Retina (tissue), 1 donor: ENCODE results near the gene KRTAP20-4.
A peak's percentile ranks its signal among the peaks of the same experiment; 100 is the strongest.

Experiments
- DNase-seq: peaks from one replicate; pipeline ENCODE4 v3.0.0-alpha.2; 2016

Gene KRTAP20-4

DNA sequence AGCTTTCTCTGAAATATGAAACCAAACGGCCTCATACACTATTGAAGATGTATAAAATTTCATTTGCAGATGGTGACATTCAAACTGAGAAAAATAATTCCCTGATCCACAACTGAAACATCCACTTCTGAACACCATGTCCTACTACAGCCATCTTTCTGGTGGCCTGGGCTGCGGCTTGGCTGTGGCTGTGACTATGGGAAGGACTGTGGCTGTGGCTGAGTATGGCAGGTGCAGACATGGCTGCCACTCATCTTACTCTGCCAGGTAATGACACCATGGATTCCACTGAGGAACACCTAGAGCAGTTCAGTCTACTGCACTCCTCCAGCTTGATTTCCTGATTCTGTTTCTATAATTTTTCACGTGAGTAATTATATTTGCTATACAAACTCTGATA, at the start of gene KRTAP20-4:
Gene KRTAP20-4, plus strand, starts transcription at position 106 of the 400 bp plus-strand sequence.
- DNase-seq = no peak

DNA sequence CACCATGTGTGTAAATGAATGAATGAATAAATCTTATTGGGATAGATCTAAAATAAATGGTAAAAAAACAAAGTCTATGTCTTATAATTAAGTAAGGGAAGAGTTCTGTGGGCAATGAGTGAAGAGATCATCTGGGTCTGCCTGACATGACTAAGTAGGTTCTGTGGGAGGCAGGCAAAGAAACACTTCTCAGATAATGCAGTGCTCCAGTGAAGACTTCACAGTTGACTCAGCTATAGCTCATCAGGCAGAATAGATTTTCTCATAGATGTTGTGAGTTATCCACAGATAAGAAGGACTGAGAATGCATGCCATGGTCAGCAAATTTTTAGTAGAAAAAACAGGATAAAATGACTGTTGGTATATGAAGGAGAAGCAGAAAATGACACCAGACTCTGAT, 42.7 kb upstream of the KRTAP20-4 start:
- DNase-seq = no peak

DNA sequence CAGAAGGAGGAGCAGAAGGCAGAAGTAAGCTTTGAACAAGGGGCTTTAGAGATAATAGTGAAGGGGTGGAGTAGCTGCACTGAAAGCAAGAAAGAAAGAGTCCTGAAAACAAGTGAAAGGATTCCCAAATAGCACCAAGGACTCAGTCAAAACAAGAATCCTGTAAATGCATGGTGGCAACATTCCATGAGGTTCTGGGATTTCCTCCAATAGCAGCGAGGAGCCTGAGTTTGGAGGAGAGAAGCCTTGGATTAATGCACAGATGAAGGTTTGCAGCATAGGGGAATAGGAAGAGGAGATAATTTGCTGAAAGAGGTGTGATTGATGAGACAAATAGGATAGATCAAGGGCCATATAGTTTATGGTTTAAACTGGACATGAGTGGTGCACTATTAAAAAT, 41.1 kb upstream of the KRTAP20-4 start:
- DNase-seq = no peak

DNA sequence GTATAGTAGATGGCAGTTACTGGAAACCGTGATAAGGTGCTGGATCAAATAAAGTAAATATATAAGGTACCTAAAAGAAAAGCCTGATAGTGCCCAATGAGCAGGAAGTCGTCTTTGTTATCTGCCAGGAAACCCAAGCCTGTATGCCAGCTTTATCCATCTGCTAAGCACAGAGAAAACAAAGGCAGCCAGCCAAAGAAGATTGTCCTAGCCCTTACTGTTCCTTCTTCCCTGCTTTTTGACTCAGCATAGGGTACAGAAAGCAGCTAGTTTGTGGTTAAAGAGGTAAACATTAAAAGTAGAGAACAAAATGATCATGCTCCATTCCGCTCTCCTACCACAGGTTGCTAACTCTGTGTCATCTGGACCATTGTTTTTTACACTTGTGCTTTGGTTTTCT, 40.3 kb upstream of the KRTAP20-4 start:
- DNase-seq = no peak

GRCh38 chr21:30582870-30583269, 37.6 kb upstream of the KRTAP20-4 start:
- DNase-seq = peak; percentile 7

- DNase-seq = no peak
Measured at GRCh38 chr21:30590297-30590696, 30.1 kb upstream of the KRTAP20-4 start, which contains the start of gene KRTAP22-2. TSS of gene KRTAP22-2 (minus strand) at chr21:30590397.

GRCh38 chr21:30592140-30592539, 28.3 kb upstream of the KRTAP20-4 start, which contains the start of gene KRTAP6-3:
TSS of gene KRTAP6-3 (plus strand) at chr21:30592440. CDS start at chr21:30592446, 6 bp downstream.
- DNase-seq = no peak

- no peak for DNase-seq
Measured at GRCh38 chr21:30598802-30599201, 21.6 kb upstream of the KRTAP20-4 start, which contains the start of gene KRTAP6-2. TSS of gene KRTAP6-2 (minus strand) at chr21:30598902. CDS start at chr21:30598874, 28 bp downstream.

DNA sequence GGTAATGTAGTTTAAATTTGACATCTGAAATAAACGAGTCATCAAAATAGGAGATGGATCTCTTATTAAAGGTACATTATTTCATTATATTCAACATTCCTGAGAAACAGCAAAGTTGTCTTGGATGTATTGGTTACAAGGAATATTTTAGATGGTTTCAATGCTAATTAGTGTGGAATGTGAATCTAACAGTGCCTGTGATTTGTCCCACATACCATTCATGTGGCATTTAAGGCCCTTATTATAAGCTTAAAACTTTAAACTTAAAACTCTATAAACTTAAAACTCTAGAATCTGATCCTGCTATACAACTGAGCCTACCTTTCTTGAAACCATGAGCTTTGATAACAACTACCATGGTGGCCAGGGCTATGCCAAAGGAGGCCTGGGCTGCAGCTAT, 19.6 kb upstream of the KRTAP20-4 start, which contains the start of gene KRTAP22-1:
Gene KRTAP22-1, plus strand, starts transcription at position 301 of the 400 bp plus-strand sequence.
- no peak for DNase-seq

DNA sequence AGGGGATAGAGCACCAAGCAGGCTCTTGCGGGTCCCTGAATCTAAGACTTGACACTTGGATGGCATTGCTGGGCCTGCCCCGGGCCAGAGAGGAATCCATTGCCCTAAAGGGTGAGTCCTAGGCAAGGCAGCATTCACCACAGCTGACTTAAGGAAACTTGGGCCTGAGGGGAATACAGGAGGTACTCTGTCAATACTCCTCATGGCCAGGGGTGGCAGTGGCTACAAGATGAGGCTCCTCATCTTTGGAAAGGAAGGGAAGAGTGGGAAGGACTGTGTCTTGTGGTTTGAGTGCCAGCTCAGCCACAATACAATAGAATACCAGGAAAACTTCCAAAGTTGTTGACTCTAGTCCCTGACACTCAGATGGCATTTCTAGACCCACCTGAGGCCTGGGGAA, 14.5 kb upstream of the KRTAP20-4 start:
- DNase-seq = no peak

- no peak for DNase-seq
Measured at GRCh38 chr21:30612132-30612531, 8.3 kb upstream of the KRTAP20-4 start.

DNA sequence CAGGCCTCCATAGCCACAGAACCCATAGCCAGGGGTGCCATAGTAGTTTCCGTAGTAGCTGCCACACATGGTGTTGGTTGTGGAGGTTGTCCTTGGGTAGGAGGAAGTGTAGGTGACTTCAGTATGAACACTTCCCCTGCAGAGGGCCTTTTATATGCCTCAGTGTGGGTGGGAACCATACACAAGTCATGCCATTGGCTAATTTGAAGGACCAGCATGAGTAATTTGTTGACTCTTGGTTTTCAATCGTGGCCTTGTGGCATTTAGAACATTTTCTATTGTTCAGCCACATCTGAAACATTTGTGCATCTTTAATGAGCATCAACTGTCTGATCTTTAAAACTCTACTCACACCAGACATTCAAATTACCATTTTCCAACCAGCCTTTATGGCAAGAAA, 6.6 kb upstream of the KRTAP20-4 start, which contains the start of gene KRTAP6-1:
Gene KRTAP6-1, minus strand, starts transcription at position 95 of the 400 bp plus-strand sequence. Its CDS starts 26 bp downstream, at position 69.
- DNase-seq = no peak

- DNase-seq = no peak
Measured at GRCh38 chr21:30615199-30615598, 5.2 kb upstream of the KRTAP20-4 start.

- no peak for DNase-seq
Measured at GRCh38 chr21:30616125-30616524, 4.3 kb upstream of the KRTAP20-4 start, which contains the start of gene KRTAP20-1. TSS of gene KRTAP20-1 (plus strand) at chr21:30616425. CDS start at chr21:30616455, 30 bp downstream.

DNA sequence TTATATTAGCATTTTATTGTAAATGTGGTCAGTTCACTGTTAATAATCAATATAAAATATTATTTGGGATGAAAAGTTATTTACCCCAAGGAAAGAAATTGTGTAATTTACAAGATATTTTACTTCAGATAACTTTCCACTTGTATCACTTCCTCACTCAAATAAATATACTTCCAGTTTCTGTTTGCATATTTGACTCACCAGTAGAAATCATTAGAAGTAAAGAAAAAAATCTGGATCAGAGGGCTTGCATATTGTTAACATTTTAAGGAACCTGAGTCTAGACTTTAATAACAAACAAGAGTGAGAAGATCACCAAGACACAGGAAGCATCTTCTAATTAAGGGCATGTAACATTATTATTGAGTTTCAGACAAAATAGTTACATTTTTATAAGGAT, 347 bp upstream of the KRTAP20-4 start:
- DNase-seq = no peak

DNA sequence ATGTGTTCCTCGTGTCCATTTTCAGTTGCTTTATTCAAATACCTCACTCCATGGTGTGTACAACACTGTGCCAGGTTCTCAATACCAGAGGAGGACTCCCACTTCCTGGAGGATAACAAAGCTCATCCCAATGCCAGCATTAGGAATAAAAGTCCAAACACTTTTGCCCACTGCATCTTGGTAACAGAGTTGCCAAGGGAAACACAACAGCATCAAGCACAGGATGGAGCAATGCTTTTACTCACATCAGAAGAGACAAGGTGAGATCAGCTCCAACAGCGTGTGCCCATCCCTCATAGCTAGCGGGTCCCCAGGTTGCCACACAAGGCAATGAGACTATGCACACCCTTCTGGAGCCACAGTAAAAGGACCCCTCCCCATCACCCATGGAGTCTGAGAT, 2.9 kb downstream of the KRTAP20-4 start:
- DNase-seq = no peak

DNA sequence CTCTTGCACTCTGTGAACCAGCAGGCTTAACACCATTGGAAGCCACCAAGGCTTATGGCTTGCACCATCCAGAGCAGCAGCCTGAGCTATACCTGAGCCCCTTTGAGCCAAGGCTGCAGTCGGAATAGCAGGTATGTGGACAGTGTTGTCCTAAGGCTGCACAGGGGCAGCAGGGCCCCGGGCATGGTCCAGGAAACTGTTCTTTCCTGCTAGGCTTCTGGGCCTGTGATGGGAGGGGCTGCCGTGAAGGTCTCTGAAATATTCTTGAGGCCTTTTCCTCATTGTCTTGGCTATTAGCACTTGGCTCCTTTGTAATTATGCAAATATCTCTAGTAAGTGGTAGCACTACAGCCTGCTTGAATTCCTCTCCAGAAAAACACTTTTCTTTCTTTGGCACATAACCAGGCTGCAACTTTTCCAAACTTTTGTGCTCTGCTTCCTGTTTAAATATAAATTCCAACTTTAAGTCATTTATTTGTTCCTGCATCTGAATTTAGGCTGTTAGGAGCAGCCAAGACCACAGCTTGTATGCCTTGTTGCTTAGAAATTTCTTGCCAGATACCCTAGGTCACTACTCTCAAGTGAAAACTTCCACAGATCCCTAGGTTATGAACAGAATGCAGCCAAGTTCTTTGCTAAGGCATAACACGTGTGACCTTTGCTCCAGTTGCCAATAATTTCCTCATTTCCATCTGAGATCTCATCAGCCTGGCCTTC, 5.2 kb downstream of the KRTAP20-4 start:
- DNase-seq = no peak

DNA sequence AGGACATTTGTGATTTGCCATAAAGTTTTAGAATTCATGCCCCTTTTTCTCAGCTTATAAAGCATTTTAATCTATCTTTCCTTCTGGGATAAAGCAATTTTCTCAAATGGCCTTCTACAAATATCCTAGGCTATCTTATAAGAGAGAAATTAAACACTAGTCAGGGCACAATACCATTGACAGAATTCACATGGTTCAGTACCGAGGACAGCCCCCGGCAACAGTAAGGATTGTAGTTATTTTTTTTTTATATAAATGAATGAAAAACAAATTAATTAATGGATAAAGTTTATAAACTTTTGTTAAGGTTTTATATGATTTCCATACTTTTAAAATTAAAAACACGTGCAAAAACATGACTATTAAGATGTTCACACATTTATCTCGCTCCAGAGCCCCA, 7.7 kb downstream of the KRTAP20-4 start:
- no peak for DNase-seq

DNA sequence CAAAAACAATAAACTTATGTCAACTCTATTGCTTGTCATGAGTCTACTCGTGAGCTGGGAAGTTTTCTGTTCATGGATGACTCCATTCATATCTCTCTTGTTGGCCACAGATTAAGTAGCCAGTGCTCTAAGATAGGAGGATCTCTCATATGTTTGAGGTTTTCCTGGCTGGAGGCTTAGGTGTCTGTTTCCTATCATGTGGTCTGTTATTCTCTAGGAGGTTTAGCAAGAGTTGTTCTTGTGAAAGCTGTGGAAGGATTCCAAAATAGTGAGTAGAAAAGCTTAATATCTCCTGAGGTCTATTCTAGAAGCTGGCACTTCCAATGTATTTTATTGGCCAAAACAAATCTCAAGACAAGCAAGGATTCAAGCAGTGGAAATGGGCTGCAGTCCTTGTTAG, 8.8 kb downstream of the KRTAP20-4 start:
- no peak for DNase-seq

DNA sequence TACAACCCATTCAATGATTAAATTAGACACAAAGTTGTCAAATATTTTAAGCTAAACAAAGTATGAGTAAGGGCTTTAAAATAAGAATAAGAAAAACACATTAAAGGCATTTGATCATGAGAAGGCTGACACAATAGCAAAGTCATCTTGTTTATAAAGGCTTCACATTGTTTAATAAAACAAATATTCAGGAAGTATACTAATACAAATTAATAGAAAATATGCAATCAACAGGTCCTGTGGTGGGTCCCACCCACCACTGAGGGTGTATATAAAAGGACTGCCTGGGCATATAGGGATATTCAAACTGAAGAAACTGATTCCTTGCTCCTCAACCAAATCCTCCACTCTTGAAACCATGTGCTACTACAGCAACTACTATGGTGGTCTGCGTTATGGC, 14.5 kb downstream of the KRTAP20-4 start, which contains the start of gene KRTAP20-2:
Gene KRTAP20-2, plus strand, starts transcription at position 301 of the 400 bp plus-strand sequence. Its CDS starts 58 bp downstream, at position 359.
- DNase-seq = no peak

DNA sequence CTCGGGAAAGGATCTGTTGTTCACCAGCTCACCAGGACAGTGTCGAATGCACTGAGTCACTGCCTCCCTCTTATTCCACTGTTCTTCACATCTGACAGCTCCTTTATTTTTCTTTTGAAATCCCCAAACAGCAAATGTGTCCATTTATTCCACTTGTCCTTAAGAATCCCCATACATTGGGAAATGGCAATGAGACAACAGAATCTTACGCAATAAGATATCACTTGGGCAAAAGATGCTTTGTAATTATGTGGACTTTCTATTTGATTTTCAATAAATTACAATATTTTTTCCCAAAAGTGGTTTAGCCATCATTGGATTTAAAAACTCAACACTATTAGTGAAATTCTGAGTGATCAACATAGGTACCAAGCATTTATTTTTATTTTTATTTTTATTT, 18.3 kb downstream of the KRTAP20-4 start:
- DNase-seq = no peak

DNA sequence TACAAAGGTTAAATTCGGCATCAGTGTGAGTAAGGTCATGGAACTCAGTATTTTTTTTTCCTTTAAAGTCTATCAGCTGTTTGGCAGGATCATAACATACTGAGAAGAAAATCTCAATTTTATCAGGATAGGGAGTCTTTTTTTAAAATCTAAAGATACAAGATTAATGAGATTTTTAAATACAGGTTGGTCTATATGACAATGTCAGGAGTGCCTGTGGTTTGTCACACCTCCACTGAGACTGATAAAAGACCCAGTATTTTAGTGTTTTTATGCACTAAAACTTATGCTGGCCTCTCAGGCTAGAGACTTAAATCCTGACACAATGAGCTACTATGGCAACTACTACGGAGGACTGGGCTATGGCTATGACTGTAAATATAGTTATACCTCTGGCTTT, 22.1 kb downstream of the KRTAP20-4 start, which contains the start of gene KRTAP20-3:
Gene KRTAP20-3, plus strand, starts transcription at position 301 of the 400 bp plus-strand sequence.
- no peak for DNase-seq

GRCh38 chr21:30646904-30647414, 26.5 kb downstream of the KRTAP20-4 start:
- DNase-seq = no peak

DNA sequence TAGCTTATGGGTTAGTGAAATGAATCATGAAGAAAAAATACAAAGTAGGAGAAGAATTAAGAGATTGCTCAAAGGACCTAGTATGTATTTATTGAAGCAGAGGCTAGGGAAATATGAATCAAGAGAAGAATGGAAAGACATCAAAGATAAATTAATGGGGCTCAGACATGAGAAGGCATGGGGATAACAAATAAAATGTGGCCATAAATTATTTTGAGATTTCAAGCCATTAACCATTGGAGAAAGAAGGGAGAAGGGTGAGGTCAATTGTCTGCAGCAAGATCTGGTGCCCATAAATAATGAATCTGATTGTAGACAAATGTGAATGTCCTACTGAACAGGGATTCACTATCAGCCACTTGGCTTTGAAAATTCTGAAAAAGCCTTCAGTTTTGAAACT, 32.5 kb downstream of the KRTAP20-4 start:
- DNase-seq = no peak
